GM12873 (cell line): ENCODE data around the gene CORO7.

ENCODE experiments used
- CTCF ChIP-seq: IDR thresholded peaks from 2 replicates; pipeline ENCODE4 v1.5.1; 2012; ENCODE audit warnings: low read depth, mild to moderate bottlenecking, moderate library complexity, low read length, control low read depth; ENCODE audit not compliant: insufficient read depth; ENCODE audit errors: missing control alignments

Gene CORO7

GRCh38 chr16:4364196-4365013, 52.0 kb downstream of the CORO7 start:
- no peak for TF ChIP-seq CTCF

GRCh38 chr16:4362476-4363135, 53.8 kb downstream of the CORO7 start:
- TF ChIP-seq CTCF, result no peak

- TF ChIP-seq CTCF, result no peak
These were observed 54.5 kb downstream of the CORO7 start for GRCh38 chr16:4361944-4362311.

GRCh38 chr16:4361033-4361943, 55.1 kb downstream of the CORO7 start:
- TF ChIP-seq CTCF, result no peak

GRCh38 chr16:4360538-4361021, 55.8 kb downstream of the CORO7 start:
- no peak for TF ChIP-seq CTCF

- no peak for TF ChIP-seq CTCF
These were observed 56.5 kb downstream of the CORO7 start for GRCh38 chr16:4359914-4360313.
